ENCODE results near the gene CUL2. TPM values are rescaled to one million over a fixed set of nuclear protein-coding genes. Genes with fewer than 3 reads are reported as not detected.

CUL2 gene
- total RNA-seq, 1 experiment from 2014 or later, result 36.1 TPM

DNA sequence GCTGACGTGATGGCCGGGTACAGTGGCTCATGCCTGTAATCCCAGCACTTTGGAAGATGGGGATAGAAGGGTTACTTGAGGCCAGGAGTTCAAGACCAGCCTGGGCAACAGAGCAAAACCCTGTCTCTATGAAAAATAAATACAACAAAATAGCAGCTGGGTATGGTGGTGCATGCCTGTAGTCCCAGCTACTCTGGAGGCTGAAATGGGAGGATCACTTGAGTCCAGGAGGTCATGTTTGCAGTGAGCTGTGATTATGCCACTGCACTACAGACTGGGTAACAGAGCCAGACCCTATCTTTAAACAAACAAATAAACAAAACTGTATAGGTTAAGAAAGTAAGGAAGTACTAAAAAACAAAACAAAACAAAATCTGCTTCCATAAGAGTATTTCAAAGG lies 6.2 kb upstream of the CUL2 start:
- RAD21 ChIA-PET (ENCODE audit: low non-redundant PET in 1 of 2, low total read pairs in 2 of 2, uncharacterized antibody in 2 of 2, unreplicated experiment in 2 of 2), result no interaction called here
- CTCF ChIA-PET, result interaction anchor here (1.2 kb wide), 1 partner anchor 30 kb away, joined by 3 read pairs; the partner anchor contains the start of gene CREM
- ATAC-seq, result no peak
- no peaks in the 10 kb centered on the region for H4K20me1 ChIP-seq (ENCODE audit: insufficient read depth)
- H3K9ac ChIP-seq (ENCODE audit: low read length), result no peak overlapping the region
- TF ChIP-seq CEBPB (IDR thresholded peaks at IDR 0.05; ENCODE audit: low read depth) (no peak), EGR1 (IDR thresholded peaks at IDR 0.05; ENCODE audit: low read depth) (no peak), CBX3 (IDR thresholded peaks at IDR 0.05; ENCODE audit: low read depth) (no peak), ELF1 (IDR thresholded peaks at IDR 0.05; ENCODE audit: borderline replicate concordance, low read depth) (no peak), SP1 (IDR thresholded peaks at IDR 0.05; ENCODE audit: low read depth) (no peak), POLR2AphosphoS5 (IDR thresholded peaks at IDR 0.05; ENCODE audit: low read depth, low read length) (no peak), EZH2 (IDR thresholded peaks at IDR 0.05) (no peak), JUND (IDR thresholded peaks at IDR 0.05) (no peak), POLR2A (IDR thresholded peaks at IDR 0.05; ENCODE audit: borderline replicate concordance, extremely low read depth, insufficient read depth, insufficient read length) (no peak), ZFX (IDR thresholded peaks at IDR 0.05) (no peak), ZNF274 (IDR thresholded peaks at IDR 0.05; ENCODE audit: low read depth, low read length) (no peak)
- TF ChIP-seq, protein P1, sequence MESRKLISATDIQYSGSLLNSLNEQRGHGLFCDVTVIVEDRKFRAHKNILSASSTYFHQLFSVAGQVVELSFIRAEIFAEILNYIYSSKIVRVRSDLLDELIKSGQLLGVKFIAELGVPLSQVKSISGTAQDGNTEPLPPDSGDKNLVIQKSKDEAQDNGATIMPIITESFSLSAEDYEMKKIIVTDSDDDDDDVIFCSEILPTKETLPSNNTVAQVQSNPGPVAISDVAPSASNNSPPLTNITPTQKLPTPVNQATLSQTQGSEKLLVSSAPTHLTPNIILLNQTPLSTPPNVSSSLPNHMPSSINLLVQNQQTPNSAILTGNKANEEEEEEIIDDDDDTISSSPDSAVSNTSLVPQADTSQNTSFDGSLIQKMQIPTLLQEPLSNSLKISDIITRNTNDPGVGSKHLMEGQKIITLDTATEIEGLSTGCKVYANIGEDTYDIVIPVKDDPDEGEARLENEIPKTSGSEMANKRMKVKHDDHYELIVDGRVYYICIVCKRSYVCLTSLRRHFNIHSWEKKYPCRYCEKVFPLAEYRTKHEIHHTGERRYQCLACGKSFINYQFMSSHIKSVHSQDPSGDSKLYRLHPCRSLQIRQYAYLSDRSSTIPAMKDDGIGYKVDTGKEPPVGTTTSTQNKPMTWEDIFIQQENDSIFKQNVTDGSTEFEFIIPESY (IDR thresholded peaks at IDR 0.05; ENCODE audit: extremely low read depth, insufficient replicate concordance, low read length), result no peak
- no peaks in the 10 kb centered on the region for H3K4me1 ChIP-seq (ENCODE audit: control insufficient read depth in 1 of 2, insufficient read depth in 2 of 2, low read length in 2 of 2)
- H3K27ac ChIP-seq (ENCODE audit: low read depth, low read length), result no peak overlapping the region
- no peak overlapping the region for H2AFZ ChIP-seq (ENCODE audit: low read depth, low read length, poor library complexity, severe bottlenecking)
- no TSS peak for BruUV-seq (replicated peaks)
- H3K79me2 ChIP-seq (ENCODE audit: insufficient read depth, low read length), result no peaks in the 10 kb centered on the region
- H3K9me3 ChIP-seq (ENCODE audit: control insufficient read depth in 1 of 2, insufficient read depth in 1 of 2, low read depth in 1 of 2, low read length in 2 of 2), result peaks cover 0 to 5% of the 10 kb centered on the region in 2 experiments; a peak in 1 of 4 replicates
- no peaks in the 10 kb centered on the region for H3K9me2 ChIP-seq (ENCODE audit: insufficient read depth)
- no peak overlapping the region for H3K4me2 ChIP-seq (ENCODE audit: low read length)
- no peak for DNase-seq (ENCODE audit: low read depth, low spot score)
- no peaks in the 10 kb centered on the region for H3K27me3 ChIP-seq (ENCODE audit: insufficient read depth, low read length)
- intact Hi-C loops (cut with micrococcal nuclease), result no loop called here
- no peaks in the 10 kb centered on the region for H3K36me3 ChIP-seq (ENCODE audit: control insufficient read depth in 1 of 2, insufficient read depth in 2 of 2, low read length in 2 of 2)
- POLR2A ChIA-PET, result no interaction called here
- no peak overlapping the region for H3K4me3 ChIP-seq (replicated peaks in 1 of 2; ENCODE audit: low read depth in 1 of 2, low read length in 2 of 2)

All from HCT116 (cell line).